K562 (cell line): ENCODE measurements around the gene CDYL2. TPM values are rescaled to one million over a fixed set of nuclear protein-coding genes. Genes with fewer than 3 reads are reported as not detected.

ENCODE experiments used
- ATAC-seq: fragments of 200-7000 bp; cut with Tn5 transposase; 3 replicates; pipeline ENCODE4 v1.9.1; 2020; ENCODE audit warnings: moderate library complexity
- BruUV-seq: library from RNA; stranded (reverse); fragments of 400-500 nt; replicated peaks from 2 replicates; lab custom pipeline; 2021; lab: Mats Ljungman, UMichigan
- CTCF ChIA-PET: fragments of 300-600 bp; formaldehyde crosslinking; extraction: SDS; loops from one replicate; lab custom pipeline; 2021; ENCODE audit warnings: low intra/inter-chr PET ratio; lab: Yijun Ruan, JAX
- POLR2A ChIA-PET: fragments of 300-600, 350-650 bp; sonication (Branson Sonifier 250); formaldehyde crosslinking; extraction: SDS; loops from one replicate; lab custom pipeline; 2021; ENCODE audit warnings: antibody characterized with exemption, inconsistent platforms; lab: Yijun Ruan, JAX
- DNase-seq, 4 experiments: peaks; one replicate each; pipeline versions ENCODE4 v3.0.0 to v3.0.0-alpha.2; 2011 to 2018; ENCODE audit warnings: low spot score in 3 of 4, mixed read lengths in 3 of 4; ENCODE audit errors: extremely low read depth in 1 of 4
- FAIRE-seq: peaks from 2 replicates; lab custom pipeline; 2011; peaks lifted over from hg19 to GRCh38; lab: Jason Lieb, UNC
- H2AFZ ChIP-seq: 2 replicates; pipeline ENCODE4 v1.6.0; 2011; ENCODE audit warnings: low read depth, low read length, control low read depth, inconsistent platforms
- H3K27ac ChIP-seq: fragments of 200-600 bp; 3 replicates; pipeline ENCODE4 v1.8.0; 2011; ENCODE audit warnings: low read depth, mild to moderate bottlenecking, control low read depth, inconsistent platforms, low read length, moderate library complexity, mixed read lengths; ENCODE audit errors: extremely low read depth
- H3K27me3 ChIP-seq, 2 experiments: fragments of 300-600 bp in 1 of 2; 2 replicates in 1 of 2; 3 replicates in 1 of 2; pipeline versions ENCODE4 v1.6.0 to v1.8.0; 2011; ENCODE audit warnings: inconsistent platforms in 2 of 2, low read length in 2 of 2, mild to moderate bottlenecking in 1 of 2, mixed read lengths in 1 of 2, moderate library complexity in 1 of 2; ENCODE audit not compliant: control insufficient read depth in 2 of 2, insufficient read depth in 2 of 2
- H3K36me3 ChIP-seq: fragments of 300-600 bp; 3 replicates; pipeline ENCODE4 v1.8.0; 2011; ENCODE audit warnings: mild to moderate bottlenecking, low read length, inconsistent platforms; ENCODE audit not compliant: control insufficient read depth, insufficient read depth
- H3K4me1 ChIP-seq, 2 experiments: fragments of 200-600 bp in 1 of 2; replicated peaks in 1 of 2; 2 replicates in 1 of 2; 3 replicates in 1 of 2; pipeline versions ENCODE4 v1.5.1 to v1.8.0; 2011; ENCODE audit warnings: inconsistent platforms in 2 of 2, low read length in 2 of 2, mild to moderate bottlenecking in 1 of 2, mixed read lengths in 1 of 2, moderate library complexity in 1 of 2; ENCODE audit not compliant: control insufficient read depth in 2 of 2, insufficient read depth in 2 of 2
- H3K4me2 ChIP-seq: 2 replicates; pipeline ENCODE4 v1.6.1; 2011; ENCODE audit warnings: low read length, control low read depth, inconsistent platforms, mixed read lengths; ENCODE audit not compliant: insufficient read depth
- H3K4me3 ChIP-seq: fragments of 200-600 bp; sonication (generic), shearing (Covaris generic); 2 replicates; pipeline ENCODE4 v1.5.1; 2016; ENCODE audit warnings: control low read depth, inconsistent platforms
- H3K79me2 ChIP-seq: fragments of 200-600 bp; 3 replicates; pipeline ENCODE4 v1.8.0; 2011; ENCODE audit warnings: low read length, inconsistent platforms; ENCODE audit not compliant: control insufficient read depth, insufficient read depth
- H3K9ac ChIP-seq, 2 experiments: 2 replicates each; pipeline versions ENCODE4 v1.6.0 to v1.6.1; 2011; ENCODE audit warnings: low read depth in 2 of 2, low read length in 2 of 2, control low read depth in 1 of 2, inconsistent platforms in 1 of 2, mild to moderate bottlenecking in 1 of 2, mixed read lengths in 1 of 2; ENCODE audit not compliant: insufficient read depth in 1 of 2
- H3K9me1 ChIP-seq: one replicate; pipeline ENCODE4 v1.6.0; 2011; ENCODE audit warnings: inconsistent platforms, mild to moderate bottlenecking, low read length, moderate library complexity; ENCODE audit not compliant: control insufficient read depth, insufficient read depth
- H3K9me3 ChIP-seq: replicated peaks from 2 replicates; pipeline ENCODE4 v1.5.1; 2011; ENCODE audit warnings: low read depth, low read length, inconsistent platforms; ENCODE audit not compliant: control insufficient read depth, insufficient read depth
- H4K20me1 ChIP-seq: replicated peaks from 2 replicates; pipeline ENCODE4 v1.6.1; 2011; ENCODE audit warnings: low read length, inconsistent platforms, mixed read lengths; ENCODE audit not compliant: control insufficient read depth, insufficient read depth
- CREB1 ChIP-seq, 2 experiments: sonication (generic) in 1 of 2; formaldehyde crosslinking in 1 of 2; IDR thresholded peaks; 2 replicates each; pipeline versions ENCODE4 v1.6.1 to v1.8.0; 2012 to 2022; ENCODE audit warnings: inconsistent platforms in 1 of 2, mild to moderate bottlenecking in 1 of 2, missing genetic modification reagents in 1 of 2, moderate library complexity in 1 of 2
- ELK3 ChIP-seq: fragments of 450-650 bp; formaldehyde crosslinking; IDR thresholded peaks from 2 replicates; pipeline ENCODE4 v1.4.0; 2020; ENCODE audit warnings: mild to moderate bottlenecking
- FOSL1 ChIP-seq: fragments of 200-800 bp; sonication (Bioruptor generic); conservative IDR thresholded peaks from 2 replicates; pipeline ENCODE4 v1.6.1; 2016; ENCODE audit warnings: missing genetic modification characterization, missing compliant biosample characterization
- IFI16 ChIP-seq: fragments of 250-450 bp; sonication (Bioruptor Pico); IDR thresholded peaks from 2 replicates; pipeline ENCODE4 v2.1.2; 2022; ENCODE audit warnings: mild to moderate bottlenecking, inconsistent platforms
- KDM5B ChIP-seq: fragments of 200-600 bp; sonication (generic); IDR thresholded peaks from 2 replicates; pipeline ENCODE4 v1.6.1; 2012; ENCODE audit warnings: low read depth, mild to moderate bottlenecking, moderate library complexity, low read length, control low read depth, inconsistent platforms; ENCODE audit not compliant: insufficient replicate concordance
- NR2C2 ChIP-seq, 2 experiments: fragments of 200-800 bp in 1 of 2; sonication (Bioruptor generic) in 1 of 2; sonication (generic) in 1 of 2; formaldehyde crosslinking in 1 of 2; IDR thresholded peaks; 2 replicates each; pipeline versions ENCODE4 v1.6.1 to v1.8.0; 2016 to 2022; ENCODE audit warnings: mild to moderate bottlenecking in 1 of 2, missing compliant biosample characterization in 1 of 2, missing genetic modification characterization in 1 of 2, missing genetic modification reagents in 1 of 2
- PTBP1 ChIP-seq: fragments of 200-400 bp; formaldehyde crosslinking; IDR thresholded peaks from 2 replicates; pipeline ENCODE4 v1.6.1; 2017; ENCODE audit warnings: low read depth, low read length
- RFX5 ChIP-seq: IDR thresholded peaks from 2 replicates; pipeline ENCODE4 v1.6.1; 2011; ENCODE audit warnings: low read depth, mild to moderate bottlenecking, improper control_type of control experiment, low read length
- ZFP1 ChIP-seq: fragments of 450-650 bp; formaldehyde crosslinking; IDR thresholded peaks from 2 replicates; pipeline ENCODE4 v1.4.0; 2020; ENCODE audit warnings: mild to moderate bottlenecking, mixed read lengths
- ZKSCAN8 ChIP-seq: fragments of 200-800 bp; sonication (Bioruptor generic); IDR thresholded peaks from 2 replicates; pipeline ENCODE4 v1.6.1; 2016; ENCODE audit warnings: missing genetic modification characterization, missing compliant biosample characterization
- ZNF146 ChIP-seq: IDR thresholded peaks from one replicate; pipeline ENCODE4 v1.6.1; 2018; ENCODE audit warnings: missing compliant biosample characterization; ENCODE audit not compliant: unreplicated experiment
- ZNF639 ChIP-seq, 2 experiments: fragments of 200-800 bp in 1 of 2; sonication (Bioruptor generic) in 1 of 2; sonication (generic) in 1 of 2; formaldehyde crosslinking in 1 of 2; IDR thresholded peaks in 1 of 2; conservative IDR thresholded peaks in 1 of 2; 2 replicates each; pipeline versions ENCODE4 v1.5.0 to v1.6.1; 2016 to 2020; ENCODE audit warnings: missing compliant biosample characterization in 1 of 2, missing genetic modification characterization in 1 of 2, missing genetic modification reagents in 1 of 2
- WGBS: fragments of 100-300 bp; shearing (Covaris generic); methylation state at CpG from one replicate; pipeline ENCODE4 v1.1.6; 2016; ENCODE audit warnings: low coverage, mixed read lengths; ENCODE audit not compliant: insufficient coverage; ENCODE audit errors: missing lambda C conversion rate; 5-methylcytosine and 5-hydroxymethylcytosine counted together
- in situ Hi-C: fragments of 300-500 bp; cut with MboI; formaldehyde crosslinking; loops from 4 replicates; pipeline ENCODE4 v1.15.0; 2018; ENCODE audit warnings: inconsistent platforms, mixed read lengths
- intact Hi-C: fragments of 100-400 bp; cut with micrococcal nuclease; formaldehyde crosslinking; loops from 2 replicates; pipeline ENCODE4 v1.14.2; 2022
- polyA plus RNA-seq, 8 experiments: library from polyadenylated mRNA; depleted of rRNA in 4 of 8; stranded (reverse) in 5 of 8; unstranded in 3 of 8; fragments of >200 nt; fragmentation: Nextera tagmentation in 2 of 8; fragmentation: Illumina TruSeq in 1 of 8; extraction: Ambion mirVana in 2 of 8; extraction: Trizol in 1 of 8; gene quantifications; 2 replicates each; pipeline versions ENCODE4 v1.2.1 to v1.2.3, GENCODE V29; 2011 to 2014; ENCODE audit warnings: inconsistent platforms in 1 of 8, missing spikeins in 1 of 8
- total RNA-seq, 7 experiments: library from RNA; depleted of rRNA in 6 of 7; stranded (reverse); fragments of >200 nt in 6 of 7; fragmentation: Illumina TruSeq in 2 of 7; extraction: Trizol in 2 of 7; gene quantifications; 2 replicates each; pipeline versions ENCODE4 v1.2.1 to v1.2.3, GENCODE V29; 2011 to 2021; ENCODE audit warnings: low replicate concordance in 1 of 7

CDYL2 gene
- total and polyA plus RNA-seq, 9 of the 15 experiments (the other 6 are each of a cell fraction or from before 2014, with no cell fraction given) = under 0.01 to 0.04 (median 0.01) TPM; not detected in 6

- Histone ChIP-seq H3K9me3 (no peaks in the 10 kb centered on the region), H3K4me1 (no peaks in the 10 kb centered on the region), H3K36me3 (no peaks in the 10 kb centered on the region), H3K4me2 (no peak overlapping the region), H2AFZ (no peak overlapping the region), H3K4me3 (no peak overlapping the region), H3K27ac (no peak overlapping the region), H3K79me2 (no peaks in the 10 kb centered on the region), H3K9me1 (no peaks in the 10 kb centered on the region), H4K20me1 (peaks cover 3% of the 10 kb centered on the region; the same call in 1 of the 2 replicates), H3K27me3 (peaks cover 4 to 44% of the 10 kb centered on the region in 2 experiments; a peak in 4 of 5 replicates), H3K9ac (no peak overlapping the region)
- DNase-seq (no peak), FAIRE-seq (no peak), ATAC-seq (no peak)
- in situ Hi-C loops (no loop called here), intact Hi-C loops (no loop called here)
- no TSS peak for BruUV-seq
- TF ChIP-seq NR2C2 (CRISPR knock-in tag; IDR thresholded peaks at IDR 0.05) = no peak
- peak; percentile 37; the same call in 1 of the 2 replicates for TF ChIP-seq NR2C2 (tag; IDR thresholded peaks at IDR 0.05)
- no peak for TF ChIP-seq ZNF146 (CRISPR knock-in tag)
- no peak for TF ChIP-seq PTBP1
- TF ChIP-seq ZFP1 (CRISPR knock-in tag) = no peak
- no peak for TF ChIP-seq ZKSCAN8
- TF ChIP-seq IFI16 (CRISPR knock-in tag) = no peak
- TF ChIP-seq CREB1 (IDR thresholded peaks at IDR 0.05) = no peak
- no peak for TF ChIP-seq CREB1 (CRISPR knock-in tag; IDR thresholded peaks at IDR 0.05)
- no peak for TF ChIP-seq ELK3 (CRISPR knock-in tag)
- no peak for TF ChIP-seq RFX5
- no peak for TF ChIP-seq KDM5B
- 0 out of 2 replicates have a peak, but pooled peaks have one; percentile 31 for TF ChIP-seq FOSL1
- TF ChIP-seq ZNF639 (CRISPR knock-in tag; conservative IDR thresholded peaks at IDR 0.05 in 1 of 2, IDR thresholded peaks at IDR 0.05 in 1 of 2) = 0 out of 4 replicates have a peak, but pooled peaks of 1 of the 2 experiments have one; percentile 30
- 1% methylated on average over 9 of the region's 9 CpGs for WGBS
- ChIA-PET CTCF (no interaction called here), POLR2A (interaction anchor here (0.9 to 1.4 kb wide), 2 partner anchors 12 to 20 kb away, joined by 3 to 4 read pairs; no protein-coding TSS in a partner anchor)
Observed at GRCh38 chr16:80610481-80611156, 193.8 kb downstream of the CDYL2 start.
